Measurements from ENCODE around the gene DOCK4. TPM values are rescaled to one million over a fixed set of nuclear protein-coding genes. Genes with fewer than 3 reads are reported as not detected.

The DOCK4 gene
- total RNA-seq, 1 experiment from 2014 or later = 20.4 TPM

- Mint-ChIP-seq H3K27me3 (ENCODE audit: low read depth) (no peaks in the 10 kb centered on the region), H3K9me3 (peaks cover under 1% of the 10 kb centered on the region), H3K27ac (no peak overlapping the region), H3K4me1 (peaks cover 35% of the 10 kb centered on the region), H3K4me3 (no peak overlapping the region), H3K36me3 (peaks cover 5% of the 10 kb centered on the region)
- ChIA-PET CTCF (no interaction called here), POLR2A (no interaction called here)
- ATAC-seq (no peak), DNase-seq (ENCODE audit: low spot score) (no peak)
- no peak for TF ChIP-seq ESRRA (CRISPR knock-in tag; IDR thresholded peaks at IDR 0.05; ENCODE audit: borderline replicate concordance)
- TF ChIP-seq TCF7 (CRISPR knock-in tag; IDR thresholded peaks at IDR 0.05; ENCODE audit: low read depth) = no peak
- no peak for TF ChIP-seq GRHL2 (CRISPR knock-in tag; IDR thresholded peaks at IDR 0.05; ENCODE audit: insufficient replicate concordance, severe bottlenecking)
- TF ChIP-seq ZNF138 (CRISPR knock-in tag; conservative IDR thresholded peaks at IDR 0.05) = no peak
- no peak for TF ChIP-seq ZMAT4 (CRISPR knock-in tag; IDR thresholded peaks at IDR 0.05)
- TF ChIP-seq CREB1 (CRISPR knock-in tag; IDR thresholded peaks at IDR 0.05) = no peak
- TF ChIP-seq EMX1 (CRISPR knock-in tag; IDR thresholded peaks at IDR 0.05) = no peak
Measured at GRCh38 chr7:111787741-111788140, 418.5 kb downstream of the DOCK4 start.

DNA sequence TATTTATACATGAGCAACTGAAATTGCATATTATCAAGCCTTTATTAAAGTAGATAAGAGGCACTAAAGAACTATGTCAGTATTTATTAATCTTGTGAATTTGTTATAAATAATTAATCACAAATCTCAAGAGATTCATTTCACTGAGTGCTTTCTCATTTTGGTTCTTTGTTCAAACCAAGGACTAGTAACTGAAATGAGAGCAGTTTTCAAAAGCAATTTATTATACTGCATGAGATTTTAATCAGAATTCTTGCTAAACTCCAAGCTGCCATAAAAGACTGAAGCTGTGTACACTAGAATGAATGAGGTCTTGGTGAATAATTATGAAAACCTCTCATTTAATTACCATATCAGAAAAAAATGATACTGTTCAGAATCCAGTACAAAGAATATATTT is 419.1 kb downstream of the DOCK4 start:
- Mint-ChIP-seq H3K4me1 (peaks cover 36% of the 10 kb centered on the region), H3K36me3 (peaks cover 5% of the 10 kb centered on the region), H3K27ac (no peak overlapping the region), H3K27me3 (ENCODE audit: low read depth) (no peaks in the 10 kb centered on the region), H3K9me3 (no peaks in the 10 kb centered on the region), H3K4me3 (no peak overlapping the region)
- ATAC-seq (no peak), DNase-seq (ENCODE audit: low spot score) (no peak)
- TF ChIP-seq, protein P1, sequence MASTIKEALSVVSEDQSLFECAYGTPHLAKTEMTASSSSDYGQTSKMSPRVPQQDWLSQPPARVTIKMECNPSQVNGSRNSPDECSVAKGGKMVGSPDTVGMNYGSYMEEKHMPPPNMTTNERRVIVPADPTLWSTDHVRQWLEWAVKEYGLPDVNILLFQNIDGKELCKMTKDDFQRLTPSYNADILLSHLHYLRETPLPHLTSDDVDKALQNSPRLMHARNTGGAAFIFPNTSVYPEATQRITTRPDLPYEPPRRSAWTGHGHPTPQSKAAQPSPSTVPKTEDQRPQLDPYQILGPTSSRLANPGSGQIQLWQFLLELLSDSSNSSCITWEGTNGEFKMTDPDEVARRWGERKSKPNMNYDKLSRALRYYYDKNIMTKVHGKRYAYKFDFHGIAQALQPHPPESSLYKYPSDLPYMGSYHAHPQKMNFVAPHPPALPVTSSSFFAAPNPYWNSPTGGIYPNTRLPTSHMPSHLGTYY (CRISPR knock-in tag; IDR thresholded peaks at IDR 0.05) = no peak
- no peak for TF ChIP-seq PREB (CRISPR knock-in tag; IDR thresholded peaks at IDR 0.05; ENCODE audit: borderline replicate concordance)
- no peak for TF ChIP-seq RORB (CRISPR knock-in tag; IDR thresholded peaks at IDR 0.05)
- TF ChIP-seq CTCF (IDR thresholded peaks at IDR 0.05) = no peak
- POLR2A ChIA-PET = no interaction called here
- CTCF ChIA-PET = no interaction called here

GRCh38 chr7:111785076-111785475 is 421.1 kb downstream of the DOCK4 start:
- no peaks in the 10 kb centered on the region for H3K27me3 Mint-ChIP-seq (ENCODE audit: low read depth)
- no peak for DNase-seq (ENCODE audit: low spot score)
- H3K27ac Mint-ChIP-seq = peak overlapping the region; percentile 48
- peaks cover 36% of the 10 kb centered on the region for H3K4me1 Mint-ChIP-seq
- ATAC-seq = no peak; the same call in 1 of the 2 replicates
- ChIA-PET POLR2A (no interaction called here), CTCF (interaction anchor here (1.3 kb wide), 1 partner anchor 70 kb away, joined by 3 read pairs; no protein-coding TSS in a partner anchor)
- H3K9me3 Mint-ChIP-seq = no peaks in the 10 kb centered on the region
- peaks cover 2% of the 10 kb centered on the region for H3K36me3 Mint-ChIP-seq
- H3K4me3 Mint-ChIP-seq = no peak overlapping the region
- TF ChIP-seq GABPB1 (CRISPR knock-in tag; IDR thresholded peaks at IDR 0.05) (no peak), TP53 (CRISPR knock-in tag; IDR thresholded peaks at IDR 0.05) (no peak), ZNF263 (CRISPR knock-in tag; IDR thresholded peaks at IDR 0.05; ENCODE audit: low read depth) (no peak), ZMAT4 (CRISPR knock-in tag; IDR thresholded peaks at IDR 0.05) (no peak), MXD4 (CRISPR knock-in tag; IDR thresholded peaks at IDR 0.05; ENCODE audit: borderline replicate concordance) (no peak), TEAD4 (CRISPR knock-in tag; IDR thresholded peaks at IDR 0.05) (no peak)
- TF ChIP-seq, protein P2, sequence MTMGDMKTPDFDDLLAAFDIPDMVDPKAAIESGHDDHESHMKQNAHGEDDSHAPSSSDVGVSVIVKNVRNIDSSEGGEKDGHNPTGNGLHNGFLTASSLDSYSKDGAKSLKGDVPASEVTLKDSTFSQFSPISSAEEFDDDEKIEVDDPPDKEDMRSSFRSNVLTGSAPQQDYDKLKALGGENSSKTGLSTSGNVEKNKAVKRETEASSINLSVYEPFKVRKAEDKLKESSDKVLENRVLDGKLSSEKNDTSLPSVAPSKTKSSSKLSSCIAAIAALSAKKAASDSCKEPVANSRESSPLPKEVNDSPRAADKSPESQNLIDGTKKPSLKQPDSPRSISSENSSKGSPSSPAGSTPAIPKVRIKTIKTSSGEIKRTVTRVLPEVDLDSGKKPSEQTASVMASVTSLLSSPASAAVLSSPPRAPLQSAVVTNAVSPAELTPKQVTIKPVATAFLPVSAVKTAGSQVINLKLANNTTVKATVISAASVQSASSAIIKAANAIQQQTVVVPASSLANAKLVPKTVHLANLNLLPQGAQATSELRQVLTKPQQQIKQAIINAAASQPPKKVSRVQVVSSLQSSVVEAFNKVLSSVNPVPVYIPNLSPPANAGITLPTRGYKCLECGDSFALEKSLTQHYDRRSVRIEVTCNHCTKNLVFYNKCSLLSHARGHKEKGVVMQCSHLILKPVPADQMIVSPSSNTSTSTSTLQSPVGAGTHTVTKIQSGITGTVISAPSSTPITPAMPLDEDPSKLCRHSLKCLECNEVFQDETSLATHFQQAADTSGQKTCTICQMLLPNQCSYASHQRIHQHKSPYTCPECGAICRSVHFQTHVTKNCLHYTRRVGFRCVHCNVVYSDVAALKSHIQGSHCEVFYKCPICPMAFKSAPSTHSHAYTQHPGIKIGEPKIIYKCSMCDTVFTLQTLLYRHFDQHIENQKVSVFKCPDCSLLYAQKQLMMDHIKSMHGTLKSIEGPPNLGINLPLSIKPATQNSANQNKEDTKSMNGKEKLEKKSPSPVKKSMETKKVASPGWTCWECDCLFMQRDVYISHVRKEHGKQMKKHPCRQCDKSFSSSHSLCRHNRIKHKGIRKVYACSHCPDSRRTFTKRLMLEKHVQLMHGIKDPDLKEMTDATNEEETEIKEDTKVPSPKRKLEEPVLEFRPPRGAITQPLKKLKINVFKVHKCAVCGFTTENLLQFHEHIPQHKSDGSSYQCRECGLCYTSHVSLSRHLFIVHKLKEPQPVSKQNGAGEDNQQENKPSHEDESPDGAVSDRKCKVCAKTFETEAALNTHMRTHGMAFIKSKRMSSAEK (CRISPR knock-in tag; IDR thresholded peaks at IDR 0.05; ENCODE audit: borderline replicate concordance) = no peak
- TF ChIP-seq, protein P3, sequence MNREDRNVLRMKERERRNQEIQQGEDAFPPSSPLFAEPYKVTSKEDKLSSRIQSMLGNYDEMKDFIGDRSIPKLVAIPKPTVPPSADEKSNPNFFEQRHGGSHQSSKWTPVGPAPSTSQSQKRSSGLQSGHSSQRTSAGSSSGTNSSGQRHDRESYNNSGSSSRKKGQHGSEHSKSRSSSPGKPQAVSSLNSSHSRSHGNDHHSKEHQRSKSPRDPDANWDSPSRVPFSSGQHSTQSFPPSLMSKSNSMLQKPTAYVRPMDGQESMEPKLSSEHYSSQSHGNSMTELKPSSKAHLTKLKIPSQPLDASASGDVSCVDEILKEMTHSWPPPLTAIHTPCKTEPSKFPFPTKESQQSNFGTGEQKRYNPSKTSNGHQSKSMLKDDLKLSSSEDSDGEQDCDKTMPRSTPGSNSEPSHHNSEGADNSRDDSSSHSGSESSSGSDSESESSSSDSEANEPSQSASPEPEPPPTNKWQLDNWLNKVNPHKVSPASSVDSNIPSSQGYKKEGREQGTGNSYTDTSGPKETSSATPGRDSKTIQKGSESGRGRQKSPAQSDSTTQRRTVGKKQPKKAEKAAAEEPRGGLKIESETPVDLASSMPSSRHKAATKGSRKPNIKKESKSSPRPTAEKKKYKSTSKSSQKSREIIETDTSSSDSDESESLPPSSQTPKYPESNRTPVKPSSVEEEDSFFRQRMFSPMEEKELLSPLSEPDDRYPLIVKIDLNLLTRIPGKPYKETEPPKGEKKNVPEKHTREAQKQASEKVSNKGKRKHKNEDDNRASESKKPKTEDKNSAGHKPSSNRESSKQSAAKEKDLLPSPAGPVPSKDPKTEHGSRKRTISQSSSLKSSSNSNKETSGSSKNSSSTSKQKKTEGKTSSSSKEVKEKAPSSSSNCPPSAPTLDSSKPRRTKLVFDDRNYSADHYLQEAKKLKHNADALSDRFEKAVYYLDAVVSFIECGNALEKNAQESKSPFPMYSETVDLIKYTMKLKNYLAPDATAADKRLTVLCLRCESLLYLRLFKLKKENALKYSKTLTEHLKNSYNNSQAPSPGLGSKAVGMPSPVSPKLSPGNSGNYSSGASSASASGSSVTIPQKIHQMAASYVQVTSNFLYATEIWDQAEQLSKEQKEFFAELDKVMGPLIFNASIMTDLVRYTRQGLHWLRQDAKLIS (CRISPR knock-in tag; IDR thresholded peaks at IDR 0.05; ENCODE audit: borderline replicate concordance) = no peak
